ENCODE results near the gene RHBDF2.

The RHBDF2 gene

DNA sequence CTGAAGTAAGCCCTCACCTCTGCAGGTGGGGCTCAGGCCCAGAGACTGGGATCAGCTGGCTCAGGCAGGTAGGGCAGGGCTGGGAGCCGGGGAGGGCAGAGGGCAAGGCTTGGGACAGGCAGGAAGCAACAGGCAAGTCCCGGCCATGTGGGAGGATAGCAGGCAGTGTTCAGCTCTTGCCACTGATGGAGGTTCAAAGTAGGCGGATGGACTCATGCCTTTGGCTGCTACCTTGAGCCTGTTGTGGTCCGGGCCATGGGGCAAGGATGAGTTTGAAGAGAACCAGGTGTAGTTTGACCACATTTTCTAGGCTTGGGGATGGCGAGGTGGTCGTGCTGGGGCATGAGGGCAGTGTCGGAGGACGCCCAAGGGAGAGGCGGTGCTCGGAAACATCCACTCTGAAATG lies 41.3 kb upstream of the RHBDF2 start:
- H2AK5ac ChIP-seq (ENCODE audit: low read depth, low read length) = peak overlapping the region; percentile 59
- peak overlapping the region; percentile 43 for H2BK12ac ChIP-seq (ENCODE audit: low read length)
- H2BK120ac ChIP-seq (ENCODE audit: low read depth, low read length) = peak overlapping the region; percentile 63
- no peaks in the 10 kb centered on the region for H3K79me1 ChIP-seq (ENCODE audit: low read depth, low read length)
- WGBS, 2 donors (ENCODE audit: extremely low coverage in 2 of 2, insufficient read length in 2 of 2, insufficient replicate concordance in 1 of 2) = no CpG with 5 or more reads among the region's 10 CpGs
- H4K91ac ChIP-seq (ENCODE audit: low read depth, low read length, poor library complexity) = peak overlapping the region; percentile 33
- no peak overlapping the region for H3K4me3 ChIP-seq (ENCODE audit: low read length in 2 of 2)
- H3K27me3 ChIP-seq (ENCODE audit: control insufficient read depth in 3 of 3, insufficient read depth in 3 of 3, low read depth in 1 of 3, low read length in 3 of 3) = peaks cover 7 to 76% (median 34%) of the 10 kb centered on the region in 3 experiments
- no peak overlapping the region for H3K4me2 ChIP-seq (ENCODE audit: insufficient read depth, low read length, poor library complexity, severe bottlenecking)
- no peak overlapping the region for H2AFZ ChIP-seq (ENCODE audit: low read length)
- H3K4me1 ChIP-seq (ENCODE audit: control insufficient read depth in 2 of 2, insufficient read depth in 1 of 2, low read depth in 1 of 2, low read length in 2 of 2) = peaks cover 15 to 44% of the 10 kb centered on the region in 2 donors
- no peak overlapping the region for H3K9ac ChIP-seq (ENCODE audit: low read depth, low read length, poor library complexity)
- no peak for DNase-seq (ENCODE audit: low spot score)
- H3K9me3 ChIP-seq (replicated peaks in 1 of 2; ENCODE audit: control insufficient read depth in 2 of 2, insufficient read depth in 1 of 2, low read depth in 1 of 2, low read length in 2 of 2) = no peaks in the 10 kb centered on the region
- peak overlapping the region; percentile 25 for H2BK15ac ChIP-seq (ENCODE audit: low read length)
- H4K8ac ChIP-seq (ENCODE audit: low read depth, low read length) = no peak overlapping the region
- H3K18ac ChIP-seq (ENCODE audit: low read length) = no peak overlapping the region
- no peak overlapping the region for H3K4ac ChIP-seq (ENCODE audit: low read length)
- H3K27ac ChIP-seq (replicated peaks; ENCODE audit: low read length) = no peak overlapping the region
- no peak overlapping the region for H3K14ac ChIP-seq (ENCODE audit: low read length)
- no peak overlapping the region for H2BK5ac ChIP-seq (ENCODE audit: low read length)
- H3K23ac ChIP-seq (ENCODE audit: low read depth, low read length, poor library complexity) = no peak overlapping the region
- no peaks in the 10 kb centered on the region for H3K36me3 ChIP-seq (replicated peaks in 1 of 2; ENCODE audit: control insufficient read depth in 2 of 2, insufficient read depth in 2 of 2, low read length in 2 of 2)

DNA sequence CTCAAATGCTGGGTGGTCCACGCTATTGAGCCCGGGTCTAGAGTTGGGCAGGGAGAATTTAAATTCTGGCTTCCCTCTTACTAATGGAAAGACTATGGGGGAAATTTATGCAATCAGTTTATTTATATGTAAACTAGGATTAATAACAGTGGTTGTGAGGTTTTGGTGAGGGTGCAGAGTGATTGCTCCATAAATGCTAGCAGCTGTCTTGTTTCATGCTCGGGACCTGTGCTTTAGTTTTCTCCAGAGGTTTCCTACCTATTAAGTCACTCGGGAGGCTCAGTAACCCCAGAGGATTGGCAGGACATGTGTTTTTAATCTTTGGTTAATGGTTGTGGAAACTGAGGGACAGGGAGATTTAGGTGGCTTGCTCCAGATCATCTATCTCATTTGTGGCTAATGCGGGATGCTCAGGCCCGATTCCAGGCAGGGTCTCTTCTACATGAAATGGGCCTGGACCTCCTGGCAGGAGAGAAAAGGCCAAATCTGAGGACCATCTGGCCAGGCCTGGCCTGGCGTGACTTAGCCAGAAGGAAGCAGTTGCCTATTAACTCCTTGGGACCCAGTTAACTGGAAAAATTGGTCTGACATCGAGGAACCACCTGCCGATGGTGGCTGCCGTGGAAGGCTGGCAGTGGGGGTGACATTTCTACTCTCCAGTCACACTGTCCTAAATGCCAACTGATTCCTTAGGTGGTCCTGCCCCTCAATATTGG lies 40.7 kb upstream of the RHBDF2 start:
- Histone ChIP-seq H3K4ac (ENCODE audit: low read length) (no peak overlapping the region), H3K9ac (ENCODE audit: low read depth, low read length, poor library complexity) (no peak overlapping the region), H3K18ac (ENCODE audit: low read length) (no peak overlapping the region), H3K23ac (ENCODE audit: low read depth, low read length, poor library complexity) (no peak overlapping the region), H2AK5ac (ENCODE audit: low read depth, low read length) (no peak overlapping the region), H3K4me3 (ENCODE audit: low read length in 2 of 2) (no peak overlapping the region), H3K4me1 (ENCODE audit: control insufficient read depth in 2 of 2, insufficient read depth in 1 of 2, low read depth in 1 of 2, low read length in 2 of 2) (peaks cover 13 to 40% of the 10 kb centered on the region in 2 donors), H2BK5ac (ENCODE audit: low read length) (no peak overlapping the region), H4K91ac (ENCODE audit: low read depth, low read length, poor library complexity) (no peak overlapping the region), H3K27me3 (ENCODE audit: control insufficient read depth in 3 of 3, insufficient read depth in 3 of 3, low read depth in 1 of 3, low read length in 3 of 3) (peaks cover 9 to 78% (median 40%) of the 10 kb centered on the region in 3 experiments), H3K79me1 (ENCODE audit: low read depth, low read length) (no peaks in the 10 kb centered on the region), H2AFZ (ENCODE audit: low read length) (no peak overlapping the region), H2BK15ac (ENCODE audit: low read length) (no peak overlapping the region), H2BK12ac (ENCODE audit: low read length) (no peak overlapping the region), H3K9me3 (replicated peaks in 1 of 2; ENCODE audit: control insufficient read depth in 2 of 2, insufficient read depth in 1 of 2, low read depth in 1 of 2, low read length in 2 of 2) (no peaks in the 10 kb centered on the region), H3K27ac (replicated peaks; ENCODE audit: low read length) (no peak overlapping the region), H3K14ac (ENCODE audit: low read length) (no peak overlapping the region), H3K4me2 (ENCODE audit: insufficient read depth, low read length, poor library complexity, severe bottlenecking) (no peak overlapping the region), H3K36me3 (replicated peaks in 1 of 2; ENCODE audit: control insufficient read depth in 2 of 2, insufficient read depth in 2 of 2, low read length in 2 of 2) (no peaks in the 10 kb centered on the region), H4K8ac (ENCODE audit: low read depth, low read length) (no peak overlapping the region), H2BK120ac (ENCODE audit: low read depth, low read length) (peak overlapping the region; percentile 63)
- no peak for DNase-seq (ENCODE audit: low spot score)
- WGBS, 2 donors (ENCODE audit: extremely low coverage in 2 of 2, insufficient read length in 2 of 2, insufficient replicate concordance in 1 of 2) = no CpG with 5 or more reads among the region's 10 CpGs

- H4K91ac ChIP-seq (ENCODE audit: low read depth, low read length, poor library complexity) = peak overlapping the region; percentile 76
- peaks cover 9 to 80% (median 47%) of the 10 kb centered on the region in 3 experiments for H3K27me3 ChIP-seq (ENCODE audit: control insufficient read depth in 3 of 3, insufficient read depth in 3 of 3, low read depth in 1 of 3, low read length in 3 of 3)
- WGBS, 2 donors (ENCODE audit: extremely low coverage in 2 of 2, insufficient read length in 2 of 2, insufficient replicate concordance in 1 of 2) = no CpG with 5 or more reads among the region's 27 CpGs
- H3K18ac ChIP-seq (ENCODE audit: low read length) = peak overlapping the region; percentile 95
- no peaks in the 10 kb centered on the region for H3K36me3 ChIP-seq (replicated peaks in 1 of 2; ENCODE audit: control insufficient read depth in 2 of 2, insufficient read depth in 2 of 2, low read length in 2 of 2)
- H2AK5ac ChIP-seq (ENCODE audit: low read depth, low read length) = peak overlapping the region; percentile 85
- H3K23ac ChIP-seq (ENCODE audit: low read depth, low read length, poor library complexity) = peak overlapping the region; percentile 81
- no peak overlapping the region for H4K8ac ChIP-seq (ENCODE audit: low read depth, low read length)
- no peaks in the 10 kb centered on the region for H3K79me1 ChIP-seq (ENCODE audit: low read depth, low read length)
- peak overlapping the region; percentile 97 for H2BK15ac ChIP-seq (ENCODE audit: low read length)
- peak overlapping the region; percentile 43 for H2BK120ac ChIP-seq (ENCODE audit: low read depth, low read length)
- H3K4me2 ChIP-seq (ENCODE audit: insufficient read depth, low read length, poor library complexity, severe bottlenecking) = peak overlapping the region; percentile 77
- peak overlapping the region; percentile 84 for H3K4ac ChIP-seq (ENCODE audit: low read length)
- H3K9ac ChIP-seq (ENCODE audit: low read depth, low read length, poor library complexity) = peak overlapping the region; percentile 90
- H3K27ac ChIP-seq (replicated peaks; ENCODE audit: low read length) = no peak overlapping the region
- H3K9me3 ChIP-seq (replicated peaks in 1 of 2; ENCODE audit: control insufficient read depth in 2 of 2, insufficient read depth in 1 of 2, low read depth in 1 of 2, low read length in 2 of 2) = no peaks in the 10 kb centered on the region
- H2AFZ ChIP-seq (ENCODE audit: low read length) = peak overlapping the region; percentile 86
- DNase-seq (ENCODE audit: low spot score) = peak; percentile 87
- H3K4me1 ChIP-seq (ENCODE audit: control insufficient read depth in 2 of 2, insufficient read depth in 1 of 2, low read depth in 1 of 2, low read length in 2 of 2) = peaks cover 13 to 32% of the 10 kb centered on the region in 2 donors
- peak overlapping the region; percentile 36 to 52 for H3K4me3 ChIP-seq (ENCODE audit: low read length in 2 of 2)
- peak overlapping the region; percentile 49 for H2BK5ac ChIP-seq (ENCODE audit: low read length)
- H3K14ac ChIP-seq (ENCODE audit: low read length) = peak overlapping the region; percentile 86
- H2BK12ac ChIP-seq (ENCODE audit: low read length) = peak overlapping the region; percentile 95
These were observed 39.4 kb upstream of the RHBDF2 start for GRCh38 chr17:76540381-76541300.
